SK-N-DZ (cell line): ENCODE measurements around the gene FZD4. TPM values are rescaled to one million over a fixed set of nuclear protein-coding genes. Genes with fewer than 3 reads are reported as not detected.
"Not testable (repeated sequence)": the region's sequence is repeated elsewhere in the genome, so short reads cannot be mapped to it uniquely, and the experiment has no call there.

ENCODE experiments used
- DNase-seq: peaks from one replicate; pipeline ENCODE4 v3.0.0-alpha.2; 2015; ENCODE audit warnings: low spot score
- polyA plus RNA-seq, 2 experiments: library from polyadenylated mRNA; depleted of rRNA; stranded (reverse); fragments of >200 nt; gene quantifications; 2 replicates each; pipeline ENCODE4 v1.2.3, GENCODE V29; 2014

FZD4 gene
- 3.6 and 5.8 TPM in 2 replicates for polyA plus RNA-seq (2014; cell fraction: cytosol; rRNA removed)
- polyA plus RNA-seq (2014; cell fraction: nucleus; rRNA removed): 2.8 and 3.4 TPM in 2 replicates

- DNase-seq: peak; percentile 87
Observed at GRCh38 chr11:86955361-86956120, at the start of gene FZD4. Gene FZD4 (minus strand): TSS chr11:86955395. CDS start chr11:86955085, 310 bp downstream.

DNA sequence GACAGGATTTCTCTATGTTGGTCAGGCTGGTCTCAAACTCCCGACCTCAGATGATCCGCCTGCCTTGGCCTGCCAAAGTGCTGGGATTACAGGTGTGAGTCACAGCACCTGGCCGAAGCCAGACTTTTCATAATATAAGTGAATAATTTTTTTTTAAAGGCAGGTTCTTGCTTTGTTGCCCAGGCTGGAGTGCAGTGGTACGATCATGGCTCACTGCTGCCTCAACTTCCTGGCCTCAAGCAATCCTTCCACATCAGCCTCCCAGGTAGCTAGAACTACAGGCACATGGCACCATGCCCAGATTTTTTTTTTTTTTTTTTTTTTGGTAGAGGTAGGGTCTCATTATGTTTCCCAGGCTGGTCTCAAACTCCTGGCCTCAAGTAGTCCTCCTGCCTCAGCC is 49.1 kb upstream of the FZD4 start:
- not testable (repeated sequence) for DNase-seq

- DNase-seq: no peak
Observed at GRCh38 chr11:87002918-87003317, 47.7 kb upstream of the FZD4 start.

DNA sequence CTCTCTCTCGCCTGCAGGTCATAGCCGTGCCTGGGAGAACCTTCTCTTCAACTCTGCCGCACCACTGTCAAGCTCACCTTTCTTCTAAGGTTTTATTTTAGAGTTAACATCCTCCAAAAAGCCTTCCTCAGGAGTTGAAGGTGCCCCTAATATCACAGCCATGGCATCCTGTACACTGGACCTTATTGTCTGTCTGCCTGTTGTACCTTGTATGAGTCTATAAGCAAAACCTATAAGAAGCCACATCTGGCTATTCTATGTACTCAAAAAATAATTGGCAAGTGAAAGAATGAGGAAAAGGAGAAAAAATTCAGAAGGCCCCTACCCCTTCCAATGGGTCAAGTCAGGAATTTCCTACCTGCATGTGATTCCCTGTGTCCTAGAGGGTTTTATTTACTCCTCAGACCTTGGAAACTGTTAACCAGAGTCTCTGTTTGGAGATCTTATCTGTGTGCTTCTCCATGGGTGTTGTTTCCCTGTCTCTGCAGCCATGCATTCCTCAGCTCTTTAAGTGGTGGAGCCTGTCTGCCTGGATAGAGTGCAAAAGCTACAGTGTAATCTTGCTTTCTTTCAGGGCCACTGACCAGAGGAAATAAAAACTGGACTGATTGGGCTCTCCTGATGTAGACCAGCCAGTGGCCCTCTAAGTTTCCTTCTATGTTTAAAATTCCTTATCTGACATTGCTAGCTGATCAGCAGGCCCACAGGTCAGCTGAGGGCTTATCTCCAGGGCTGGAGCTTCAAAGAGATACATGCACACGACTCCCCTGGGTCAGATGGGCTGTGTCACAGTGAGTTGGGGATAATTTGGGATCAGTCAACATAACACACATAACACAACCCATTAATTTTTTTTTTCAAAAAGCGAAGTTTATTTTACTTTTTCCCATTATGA is 44.9 kb upstream of the FZD4 start:
- DNase-seq: peak; percentile 72

- no peak for DNase-seq
Observed at GRCh38 chr11:86999388-86999787, 44.2 kb upstream of the FZD4 start.

- no peak for DNase-seq
Observed at GRCh38 chr11:86996953-86997570, 41.9 kb upstream of the FZD4 start.

DNA sequence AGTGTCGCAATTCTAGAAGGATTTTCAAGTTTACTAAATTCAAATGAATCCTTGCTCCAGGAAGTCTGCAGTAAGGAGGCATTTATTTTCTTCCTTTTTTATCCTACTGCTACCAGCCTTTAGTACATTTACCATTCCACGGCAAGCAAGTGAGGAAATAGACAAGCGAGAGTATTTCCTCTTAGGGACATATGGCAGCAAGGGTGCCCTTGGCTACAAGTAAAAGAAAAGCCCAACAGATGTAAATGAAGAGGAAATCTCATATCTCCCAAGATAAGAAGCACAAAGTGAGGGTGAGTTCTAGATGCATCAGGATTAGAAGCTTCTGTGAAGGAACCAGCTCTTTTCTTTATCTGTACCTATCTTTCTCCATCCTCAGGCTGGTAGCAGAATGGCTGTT is 37.8 kb upstream of the FZD4 start:
- DNase-seq: no peak

- DNase-seq: not testable (repeated sequence)
Observed at GRCh38 chr11:86992340-86992739, 37.1 kb upstream of the FZD4 start.

- DNase-seq: no peak
Observed at GRCh38 chr11:86991341-86991740, 36.1 kb upstream of the FZD4 start.

DNA sequence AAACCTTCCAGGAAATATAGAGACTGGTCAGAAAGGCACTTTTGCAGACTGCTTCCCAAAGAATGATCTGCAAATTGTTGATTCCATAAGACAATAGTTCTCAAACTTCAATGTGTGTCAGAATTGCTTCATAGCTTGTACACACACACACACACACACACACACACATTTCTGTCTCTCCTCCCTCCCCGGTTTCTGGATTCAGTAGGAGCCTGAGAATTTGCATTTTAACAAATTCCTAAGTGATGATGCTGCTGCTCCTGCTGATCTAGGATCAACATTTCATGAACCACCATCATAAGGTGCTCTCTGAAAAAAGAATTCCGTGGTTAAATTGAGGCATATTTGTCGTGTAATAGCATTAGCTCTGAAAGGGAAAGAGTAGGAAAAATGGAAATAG is 35.3 kb upstream of the FZD4 start:
- DNase-seq: no peak

DNA sequence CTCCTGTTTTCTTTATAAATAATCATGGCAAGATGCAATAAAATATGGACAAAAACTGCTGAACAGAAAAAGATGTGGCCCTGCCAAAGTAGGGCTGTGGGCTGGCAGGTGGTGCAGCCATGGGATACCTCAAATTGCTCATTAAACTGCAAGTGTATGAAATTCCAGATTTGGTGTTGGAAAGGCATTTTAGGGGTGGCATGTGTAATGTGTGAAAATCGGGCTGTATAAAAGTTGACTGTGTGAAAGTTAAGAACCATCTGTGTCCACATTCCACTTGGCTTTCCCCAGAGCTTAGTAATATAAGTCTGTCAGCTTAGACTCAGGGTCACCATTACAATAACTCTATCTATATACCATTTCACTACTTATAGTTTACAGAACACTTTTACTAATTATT is 34.8 kb upstream of the FZD4 start:
- no peak for DNase-seq

DNA sequence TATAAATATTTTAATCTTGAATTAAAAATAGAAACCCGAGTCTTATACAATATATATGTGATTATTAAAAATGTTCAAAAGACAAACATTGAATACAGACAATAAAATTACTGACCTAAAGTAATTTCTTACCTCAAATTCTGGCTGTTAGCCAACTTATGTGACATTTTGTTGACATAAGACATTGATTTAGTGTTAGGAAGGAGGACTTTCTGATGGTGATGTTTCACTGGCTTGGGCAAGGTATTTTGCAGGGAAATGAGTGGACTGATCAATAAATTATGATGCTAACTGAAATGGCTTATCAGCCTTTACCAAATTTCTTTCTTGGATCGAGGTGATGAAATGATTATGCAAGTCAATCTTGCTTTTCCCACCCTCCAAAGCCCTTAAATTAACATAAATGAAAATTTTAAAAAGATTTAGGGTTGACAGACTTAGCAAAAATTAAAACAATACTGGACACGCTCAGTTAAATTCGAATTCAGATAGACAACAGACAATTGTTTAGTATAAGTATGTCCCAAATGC is 33.2 kb upstream of the FZD4 start:
- DNase-seq: no peak

DNA sequence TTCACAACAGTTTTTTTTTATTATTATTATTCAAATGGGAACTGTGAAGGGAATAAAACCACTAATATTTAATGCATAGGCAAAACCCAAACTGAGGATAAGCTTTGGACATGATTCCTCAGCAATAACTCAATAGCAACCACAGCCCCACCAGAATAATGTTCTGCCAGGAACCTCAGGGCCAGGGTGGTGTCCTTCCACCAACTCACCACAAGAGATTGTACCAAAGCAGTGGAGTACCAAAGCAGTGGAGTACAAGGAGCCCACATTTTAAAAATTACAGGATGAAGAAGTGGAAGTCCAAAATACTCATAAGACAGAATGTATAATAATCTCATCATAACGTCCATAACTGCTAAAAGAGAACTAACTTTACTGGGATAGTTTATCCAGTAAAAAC is 32.5 kb upstream of the FZD4 start:
- no peak for DNase-seq

DNA sequence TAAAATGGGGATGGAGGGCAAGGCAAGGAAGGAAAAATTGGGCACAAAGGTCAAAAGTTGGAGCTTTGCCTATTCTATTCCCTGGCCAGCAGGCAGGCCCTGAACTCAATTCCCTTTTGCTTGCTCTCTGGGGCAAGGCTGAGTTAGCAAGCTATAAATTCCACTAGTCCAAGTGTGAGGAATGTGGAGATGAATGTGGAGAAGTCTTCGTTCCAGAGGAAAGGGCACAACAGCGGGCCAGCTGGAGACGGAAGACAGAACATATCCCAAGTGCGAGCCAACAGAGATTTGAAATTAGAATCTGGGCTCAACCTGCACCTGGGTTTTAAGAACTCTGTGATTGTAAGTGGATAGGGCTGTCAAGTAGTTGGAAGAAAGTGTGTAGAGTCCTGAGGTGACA is 29.5 kb upstream of the FZD4 start:
- DNase-seq: no peak

GRCh38 chr11:86983021-86983488 is 27.9 kb upstream of the FZD4 start:
- no peak for DNase-seq

DNA sequence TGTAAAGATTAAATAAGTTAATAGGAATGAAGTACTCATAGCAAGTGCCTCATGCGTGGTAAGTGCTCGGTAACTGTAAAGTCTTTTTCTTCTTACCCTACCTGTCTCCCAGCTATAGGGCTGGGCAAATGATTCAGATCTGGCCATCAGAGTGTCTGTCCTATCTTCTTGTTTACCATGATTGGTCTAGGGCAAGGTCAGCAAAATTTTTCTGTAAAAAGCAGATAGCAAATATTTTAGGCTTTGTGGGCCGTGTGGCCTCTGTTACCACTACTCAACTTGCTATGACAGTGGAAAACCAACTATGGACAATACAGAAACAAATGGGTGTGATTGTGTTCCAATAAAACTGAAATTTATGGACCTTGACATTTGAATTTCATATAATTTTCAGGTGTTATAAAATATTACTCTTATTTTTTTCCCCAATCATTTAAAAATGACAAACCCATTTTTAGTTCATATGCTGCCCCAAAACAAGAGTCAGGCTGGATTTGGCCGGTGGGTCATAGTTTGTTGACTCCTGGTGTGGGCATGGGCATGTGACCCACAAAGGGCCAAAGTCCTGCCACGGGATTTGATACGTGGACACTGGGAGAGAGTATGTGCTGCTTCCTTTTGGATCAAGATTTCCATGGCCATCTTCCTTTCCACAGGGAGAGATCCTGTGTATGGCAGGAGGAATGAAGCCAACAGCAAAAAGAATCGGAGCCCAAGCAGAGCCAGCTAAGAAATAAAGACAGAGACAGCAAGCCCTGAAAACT is 26.8 kb upstream of the FZD4 start:
- DNase-seq: no peak

- no peak for DNase-seq
Observed at GRCh38 chr11:86980086-86980796, 25.0 kb upstream of the FZD4 start.

DNA sequence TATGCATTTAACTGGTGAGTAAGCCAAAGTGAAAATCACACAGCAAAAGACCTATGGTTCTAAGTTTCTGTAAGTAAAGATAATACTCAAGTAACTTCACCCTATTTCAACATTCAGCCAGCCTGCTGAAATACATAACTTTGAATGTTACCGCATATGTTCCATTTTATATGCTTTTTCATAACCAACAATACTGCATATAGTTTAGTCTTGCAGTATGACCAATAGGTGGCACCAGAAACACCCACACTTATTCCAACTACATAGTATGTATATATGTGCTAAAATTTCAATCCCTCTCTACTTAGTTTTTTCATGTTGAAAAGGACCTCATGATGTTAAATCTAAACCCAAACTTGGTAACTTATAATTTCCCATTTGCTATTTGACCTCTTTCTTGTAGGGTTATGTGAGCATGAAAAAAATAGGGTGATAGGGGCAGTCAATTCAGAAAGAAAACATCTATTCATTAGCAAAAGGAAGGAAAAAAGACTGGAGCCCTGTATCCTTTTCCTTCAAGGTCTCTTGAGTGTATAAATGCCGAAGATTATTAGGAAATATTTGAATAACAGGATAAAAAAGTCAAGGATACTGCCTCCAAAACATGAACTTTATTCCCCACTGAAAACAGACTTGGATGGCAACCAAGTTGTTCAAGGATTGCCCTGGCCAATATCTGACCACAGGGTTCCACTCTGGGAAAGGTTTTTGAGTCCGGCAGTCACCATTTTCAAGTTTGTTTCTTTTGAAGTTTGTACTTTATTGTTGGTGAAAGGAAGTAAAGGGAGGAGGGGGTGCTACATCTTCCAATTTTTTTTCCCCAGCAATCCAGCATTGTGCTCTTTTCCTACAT is 23.8 kb upstream of the FZD4 start:
- DNase-seq: peak; percentile 38

- no peak for DNase-seq
Observed at GRCh38 chr11:86978247-86978646, 23.1 kb upstream of the FZD4 start.
